Measurements from ENCODE around the gene USP13.

Gene USP13

DNA sequence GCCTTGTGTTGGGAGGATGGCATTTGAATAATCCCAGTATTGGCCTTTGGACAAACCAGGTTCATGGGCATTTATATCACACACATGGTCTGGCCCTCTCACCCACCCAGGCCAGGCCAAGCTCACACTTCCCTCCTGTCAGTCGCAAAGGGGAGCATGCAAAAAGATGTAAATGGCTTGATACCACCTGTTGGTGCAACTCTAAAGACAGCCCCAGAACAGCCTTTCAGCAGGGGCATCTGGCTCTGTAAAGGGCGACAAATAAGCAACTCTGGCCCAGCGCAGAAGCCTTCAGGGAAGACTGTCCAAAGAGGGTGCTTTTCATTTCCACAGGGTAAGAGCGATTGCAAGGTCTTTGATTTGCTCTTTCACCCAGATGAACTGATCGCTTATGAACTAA is 91.8 kb downstream of the USP13 start:
- TF ChIP-seq, protein P1, sequence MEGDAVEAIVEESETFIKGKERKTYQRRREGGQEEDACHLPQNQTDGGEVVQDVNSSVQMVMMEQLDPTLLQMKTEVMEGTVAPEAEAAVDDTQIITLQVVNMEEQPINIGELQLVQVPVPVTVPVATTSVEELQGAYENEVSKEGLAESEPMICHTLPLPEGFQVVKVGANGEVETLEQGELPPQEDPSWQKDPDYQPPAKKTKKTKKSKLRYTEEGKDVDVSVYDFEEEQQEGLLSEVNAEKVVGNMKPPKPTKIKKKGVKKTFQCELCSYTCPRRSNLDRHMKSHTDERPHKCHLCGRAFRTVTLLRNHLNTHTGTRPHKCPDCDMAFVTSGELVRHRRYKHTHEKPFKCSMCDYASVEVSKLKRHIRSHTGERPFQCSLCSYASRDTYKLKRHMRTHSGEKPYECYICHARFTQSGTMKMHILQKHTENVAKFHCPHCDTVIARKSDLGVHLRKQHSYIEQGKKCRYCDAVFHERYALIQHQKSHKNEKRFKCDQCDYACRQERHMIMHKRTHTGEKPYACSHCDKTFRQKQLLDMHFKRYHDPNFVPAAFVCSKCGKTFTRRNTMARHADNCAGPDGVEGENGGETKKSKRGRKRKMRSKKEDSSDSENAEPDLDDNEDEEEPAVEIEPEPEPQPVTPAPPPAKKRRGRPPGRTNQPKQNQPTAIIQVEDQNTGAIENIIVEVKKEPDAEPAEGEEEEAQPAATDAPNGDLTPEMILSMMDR (IDR thresholded peaks at IDR 0.05; ENCODE audit: low read depth, low read length, missing control alignments) = no peak
- DNase-seq (ENCODE audit: low read depth) = no peak
- no peak overlapping the region for H3K4me3 ChIP-seq (ENCODE audit: low read depth, low read length)

DNA sequence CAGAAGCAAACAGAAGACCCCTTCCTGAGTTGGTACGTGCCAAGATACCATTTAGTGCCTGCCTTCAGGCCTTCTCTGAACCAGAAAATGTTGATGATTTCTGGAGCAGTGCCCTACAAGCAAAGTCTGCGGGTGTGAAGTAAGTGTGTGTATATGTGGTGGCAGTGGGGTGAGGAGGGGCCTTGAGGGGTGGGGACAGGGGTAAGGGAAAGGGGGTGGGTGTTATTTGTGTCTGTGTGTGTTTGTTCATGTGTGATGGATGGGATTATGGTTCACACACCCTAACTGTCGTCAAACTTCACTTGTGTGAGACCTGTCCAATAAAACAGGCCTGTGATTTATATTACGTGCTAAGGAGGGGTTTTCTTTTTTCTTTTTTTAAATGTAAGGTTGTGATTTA is 92.2 kb downstream of the USP13 start:
- TF ChIP-seq, protein P1 (IDR thresholded peaks at IDR 0.05; ENCODE audit: low read depth, low read length, missing control alignments) = no peak
- DNase-seq (ENCODE audit: low read depth) = no peak
- no peak overlapping the region for H3K4me3 ChIP-seq (ENCODE audit: low read depth, low read length)

DNA sequence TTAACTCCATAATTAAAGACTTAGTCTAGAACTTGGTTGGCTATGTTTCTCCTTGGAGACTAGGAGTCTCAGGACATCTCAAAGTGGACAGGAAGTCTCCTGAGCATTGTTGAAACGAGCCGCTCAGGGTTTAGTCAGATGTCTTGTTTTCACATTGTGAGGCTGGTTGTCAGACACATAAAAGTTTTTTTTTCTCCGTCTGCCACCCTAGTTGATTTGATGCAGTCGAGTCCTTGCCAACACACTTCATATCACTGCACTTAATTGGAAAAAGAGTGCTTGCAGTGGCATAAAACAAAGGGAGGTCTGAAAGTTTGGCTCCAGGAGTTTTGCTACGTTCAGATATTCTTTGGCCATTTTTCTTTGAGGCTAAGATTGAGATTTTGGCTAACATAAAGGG is 92.9 kb downstream of the USP13 start:
- no peak for DNase-seq (ENCODE audit: low read depth)
- TF ChIP-seq, protein P1 (IDR thresholded peaks at IDR 0.05; ENCODE audit: low read depth, low read length, missing control alignments) = no peak
- H3K4me3 ChIP-seq (ENCODE audit: low read depth, low read length) = no peak overlapping the region

DNA sequence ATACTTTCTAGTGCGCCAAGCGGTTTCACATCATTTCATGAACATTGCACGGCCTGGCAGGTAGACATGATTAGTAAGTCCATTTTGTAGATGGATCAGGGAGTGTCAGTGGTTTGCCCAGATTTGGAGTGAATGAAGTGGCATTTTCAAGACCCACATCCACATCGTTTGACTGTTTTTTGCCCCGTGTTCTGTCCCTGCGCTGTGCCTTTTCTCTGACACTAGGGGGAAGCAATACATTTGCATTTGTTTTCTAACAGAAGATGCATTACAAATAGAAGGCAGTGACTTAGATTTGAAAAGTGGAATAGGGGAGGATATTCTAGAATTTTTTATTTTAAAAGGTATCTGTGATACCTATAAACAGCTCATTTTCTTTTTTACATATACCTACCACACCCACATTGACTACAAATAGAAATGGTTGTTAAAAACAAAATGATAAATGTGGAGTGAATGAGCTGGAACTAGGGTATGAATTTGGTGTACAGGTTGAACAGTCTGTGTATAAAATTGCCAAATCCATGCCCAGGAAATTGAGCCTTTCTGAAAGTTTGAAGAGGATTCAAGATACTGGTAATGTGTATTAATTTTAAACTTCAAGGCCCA is 98.0 kb downstream of the USP13 start:
- DNase-seq (ENCODE audit: low read depth) = no peak
- no peak overlapping the region for H3K4me3 ChIP-seq (ENCODE audit: low read depth, low read length)
- TF ChIP-seq, protein P1 (IDR thresholded peaks at IDR 0.05; ENCODE audit: low read depth, low read length, missing control alignments) = peak; percentile 65

DNA sequence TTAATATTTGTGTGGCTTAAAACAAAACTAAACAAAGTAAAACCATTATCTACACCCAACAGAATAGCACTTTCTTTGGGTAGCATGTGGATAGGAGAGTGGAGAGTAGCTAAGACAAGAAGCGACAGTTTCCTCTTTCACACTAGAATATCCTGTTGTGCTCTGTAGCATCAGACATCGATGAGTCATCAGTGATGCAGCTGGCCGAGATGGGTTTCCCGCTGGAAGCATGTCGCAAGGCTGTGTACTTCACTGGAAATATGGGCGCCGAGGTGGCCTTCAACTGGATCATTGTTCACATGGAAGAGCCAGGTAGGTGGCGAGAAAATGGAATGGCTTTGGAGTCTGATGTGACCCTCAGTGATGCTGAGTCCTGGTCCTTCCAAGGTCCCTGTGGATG is 108.1 kb downstream of the USP13 start:
- DNase-seq (ENCODE audit: low read depth) = no peak
- H3K4me3 ChIP-seq (ENCODE audit: low read depth, low read length) = no peak overlapping the region
- TF ChIP-seq, protein P1 (IDR thresholded peaks at IDR 0.05; ENCODE audit: low read depth, low read length, missing control alignments) = no peak

DNA sequence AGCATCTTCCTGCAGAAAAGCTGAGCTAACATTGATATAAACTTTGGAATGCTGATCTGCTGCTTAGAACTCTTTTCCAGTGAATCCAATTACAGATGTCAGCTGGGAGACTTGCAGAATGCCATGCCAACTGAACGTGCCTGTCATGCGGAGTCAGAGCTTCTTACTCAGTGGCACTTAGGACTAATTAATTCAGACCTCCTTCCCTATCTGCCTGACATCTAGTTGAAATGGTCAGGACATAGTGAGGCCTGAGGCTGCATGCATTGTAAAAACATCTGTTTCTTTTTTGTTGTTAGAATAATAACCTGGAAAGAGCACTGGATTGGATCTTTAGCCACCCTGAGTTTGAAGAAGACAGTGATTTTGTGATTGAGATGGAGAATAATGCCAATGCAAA is 112.6 kb downstream of the USP13 start:
- DNase-seq (ENCODE audit: low read depth) = no peak
- H3K4me3 ChIP-seq (ENCODE audit: low read depth, low read length) = no peak overlapping the region
- TF ChIP-seq, protein P1 (IDR thresholded peaks at IDR 0.05; ENCODE audit: low read depth, low read length, missing control alignments) = no peak

DNA sequence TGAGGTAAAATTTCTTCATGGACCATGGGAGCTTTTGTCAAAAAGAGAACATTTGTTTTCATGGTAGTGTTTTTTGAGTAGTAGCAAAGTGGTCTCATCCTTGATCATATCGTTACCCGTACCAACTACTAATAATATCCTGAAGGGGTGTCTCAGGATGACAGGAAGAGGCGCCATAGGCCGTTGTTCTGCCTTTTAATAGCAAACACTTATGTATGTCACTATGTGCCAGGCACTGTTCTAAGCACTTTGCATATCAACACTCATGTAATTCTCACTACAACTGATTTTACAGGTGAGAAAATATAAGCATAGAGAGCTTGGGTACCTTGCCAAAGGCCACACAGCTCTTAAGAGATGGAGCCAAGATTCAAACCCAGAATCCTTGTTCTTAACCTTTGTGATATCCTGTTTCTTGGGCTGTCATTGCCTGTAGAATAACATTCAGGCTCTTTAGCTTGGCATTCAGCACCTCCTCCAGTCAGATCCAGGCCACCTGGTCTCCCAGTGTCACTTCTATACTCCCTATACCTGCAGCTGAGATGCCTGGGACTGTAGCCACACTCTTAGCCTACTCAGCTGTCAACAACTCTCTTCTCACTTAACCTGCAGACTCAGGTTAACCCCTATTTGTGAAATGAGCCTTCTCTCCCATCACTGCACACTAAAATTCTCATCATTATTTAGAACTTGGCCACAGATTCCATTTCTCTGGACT is 113.7 kb downstream of the USP13 start:
- TF ChIP-seq, protein P1 (IDR thresholded peaks at IDR 0.05; ENCODE audit: low read depth, low read length, missing control alignments) = no peak
- no peak overlapping the region for H3K4me3 ChIP-seq (ENCODE audit: low read depth, low read length)
- no peak for DNase-seq (ENCODE audit: low read depth)
